HG03025 (cell line): ENCODE results near the gene PRR11.
A peak's percentile ranks its signal among the peaks of the same experiment; 100 is the strongest.
"Not testable (repeated sequence)": the region's sequence is repeated elsewhere in the genome, so short reads cannot be mapped to it uniquely, and the experiment has no call there.

Experiments
- ATAC-seq: cut with Tn5 transposase; IDR thresholded peaks from one replicate; pipeline ENCODE4 v1.9.1; 2021; ENCODE audit warnings: mild to moderate bottlenecking, moderate library complexity; ENCODE audit not compliant: unreplicated experiment, low FRiP score

The PRR11 gene

DNA sequence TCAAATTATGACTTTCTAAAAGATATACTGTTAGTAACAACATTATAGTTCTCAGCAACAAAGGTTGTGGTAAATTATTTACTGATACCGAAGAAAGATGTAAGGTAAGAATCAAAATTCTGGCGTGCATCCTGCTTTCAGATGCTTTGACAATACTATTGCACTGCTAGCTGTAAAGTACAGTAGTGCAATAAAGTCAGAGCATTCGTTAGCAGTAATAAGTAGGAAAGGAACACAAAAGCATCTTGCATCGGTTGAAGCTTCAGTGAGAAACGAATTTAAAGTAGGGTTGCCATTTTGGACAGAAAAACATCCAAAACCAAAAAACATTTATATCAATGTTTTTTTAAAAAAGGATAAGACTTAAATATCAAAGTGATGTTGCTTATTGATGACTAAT lies 4.5 kb upstream of the PRR11 start:
- ATAC-seq = no peak

DNA sequence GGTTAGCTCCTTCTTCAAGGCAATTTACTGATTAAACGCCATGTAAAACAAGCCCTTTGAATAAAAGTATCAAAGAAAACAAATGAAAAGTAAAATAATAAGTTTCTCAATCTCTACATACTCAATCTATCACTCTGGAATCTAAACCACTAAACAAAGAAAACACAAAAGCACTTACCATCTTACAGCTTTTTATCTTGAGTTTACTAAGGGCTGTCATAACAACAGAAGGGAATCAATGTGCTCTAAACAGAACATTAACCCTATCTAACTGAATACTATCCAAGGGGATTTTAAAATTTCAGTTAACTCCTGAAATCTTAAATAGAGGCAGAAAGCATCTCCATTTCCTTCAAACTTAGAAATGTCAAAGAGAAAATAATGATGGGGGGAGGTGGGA lies 4.0 kb upstream of the PRR11 start:
- ATAC-seq = no peak

DNA sequence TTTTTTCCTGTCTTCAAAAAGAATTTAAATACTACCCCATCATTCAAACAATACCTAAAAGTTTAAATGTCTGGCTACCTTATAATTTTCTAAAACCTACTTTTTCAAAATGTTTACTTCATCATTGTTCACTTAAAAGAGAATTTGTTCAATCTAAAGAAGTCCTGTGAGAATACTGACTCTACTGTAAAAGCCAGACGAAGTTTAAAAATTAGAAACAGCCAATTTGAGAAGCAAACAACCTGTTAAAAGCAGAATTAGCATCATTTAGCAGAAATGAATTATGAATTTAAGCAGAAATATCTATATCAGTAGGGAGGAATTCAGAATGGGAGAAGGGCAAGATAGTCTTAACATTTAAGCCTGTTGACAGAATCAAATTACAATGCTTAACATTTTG lies 2.6 kb upstream of the PRR11 start:
- no peak for ATAC-seq

DNA sequence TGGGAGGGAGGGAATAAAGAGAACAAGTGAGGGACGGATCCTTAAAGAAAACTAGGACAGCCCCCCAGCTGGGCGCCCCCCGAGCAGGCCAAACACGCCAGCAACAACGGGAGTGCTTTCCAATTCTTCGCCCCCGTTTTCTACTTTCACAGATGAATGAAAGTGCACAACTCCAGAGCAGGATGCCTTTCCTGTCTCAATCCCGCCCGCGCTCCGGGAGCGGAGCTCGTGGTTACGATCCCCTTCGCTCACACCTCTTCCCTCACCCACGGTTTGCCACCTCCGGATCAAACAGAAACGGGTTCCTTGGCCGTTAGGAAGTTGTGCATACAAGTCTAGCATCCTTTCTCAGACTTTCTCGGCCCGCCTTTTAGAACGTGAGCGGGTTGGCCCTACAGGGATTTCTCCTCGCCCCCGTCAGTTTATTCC lies 1.2 kb upstream of the PRR11 start:
- no peak for ATAC-seq

DNA sequence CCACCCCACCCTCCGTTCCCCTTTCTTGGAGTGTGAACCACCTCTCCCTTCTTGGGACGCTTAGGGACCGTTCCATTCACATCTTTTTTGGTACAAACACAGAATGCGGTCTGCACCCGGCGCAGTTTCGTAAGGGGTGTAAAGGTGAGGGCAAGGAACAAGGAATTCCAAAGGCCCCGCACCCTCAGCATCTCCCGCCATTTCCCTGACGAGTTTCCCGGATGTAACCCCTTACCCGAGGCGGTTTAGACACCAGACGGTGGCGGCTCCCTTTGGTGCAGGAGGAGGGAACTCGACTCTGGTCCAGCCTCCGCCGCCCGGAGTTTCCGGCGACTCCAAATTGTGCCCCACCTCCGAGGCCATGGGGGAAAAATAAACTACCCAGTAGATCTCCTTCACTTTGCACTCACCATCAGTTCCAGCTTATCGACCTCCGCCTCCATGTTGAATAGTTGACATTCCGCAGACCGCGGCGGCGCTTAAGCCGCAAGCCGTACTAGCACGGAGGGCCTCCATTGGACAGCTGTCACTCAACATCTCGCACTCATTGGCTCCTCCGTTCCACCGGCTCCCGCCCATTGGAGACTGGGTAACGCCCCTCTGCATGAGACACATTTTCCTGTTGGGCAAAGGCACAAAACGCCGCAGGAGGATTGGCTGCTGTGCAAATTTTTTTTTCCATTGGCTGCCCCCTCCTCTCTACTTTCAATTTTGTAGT lies 666 bp upstream of the PRR11 start, which contains the start of gene SKA2:
TSS of gene SKA2 (minus strand) at position 466 of the 718 bp plus-strand sequence. CDS start at position 443, 23 bp downstream.
- ATAC-seq = peak; percentile 83

DNA sequence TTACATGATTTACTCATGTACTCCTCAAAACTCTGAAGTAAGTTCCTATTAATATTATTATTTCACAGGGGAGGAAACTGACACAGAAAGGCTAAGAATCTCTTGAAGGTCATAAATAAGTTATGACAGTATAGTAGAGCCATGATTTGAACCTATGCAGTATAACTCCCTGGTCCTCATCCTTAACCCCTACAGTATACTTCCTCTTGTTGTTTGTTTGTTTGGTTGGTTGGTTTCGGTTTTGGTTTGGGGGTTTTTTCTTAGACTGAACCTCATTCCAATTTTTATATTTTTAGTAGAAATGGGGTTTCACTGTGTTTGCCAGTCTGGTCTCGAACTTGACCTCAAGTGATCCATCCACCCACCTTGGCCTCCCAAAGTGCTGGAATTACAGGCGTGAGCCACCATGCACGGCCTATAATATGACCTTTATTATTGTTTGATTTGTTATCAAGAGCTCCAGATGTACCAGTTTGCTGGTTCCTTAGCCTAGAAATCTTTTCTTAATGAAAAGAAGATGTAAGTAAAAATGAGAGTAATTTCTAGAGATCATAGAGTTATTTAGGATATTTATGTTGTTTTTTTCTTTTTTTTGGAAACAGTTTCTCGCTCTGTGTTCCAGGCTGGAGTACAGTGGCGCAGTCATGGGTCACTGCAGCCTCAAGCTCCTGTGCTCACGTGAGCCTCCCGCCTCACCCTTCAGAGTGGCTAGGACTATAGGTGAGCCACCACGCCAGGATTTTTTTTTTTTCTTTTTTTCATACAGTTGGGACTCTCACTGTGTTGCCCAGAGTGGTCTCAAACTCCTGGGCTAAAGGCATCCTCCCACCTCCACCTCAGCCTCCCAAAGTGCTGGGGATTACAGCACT lies 4.8 kb downstream of the PRR11 start:
- no peak for ATAC-seq

DNA sequence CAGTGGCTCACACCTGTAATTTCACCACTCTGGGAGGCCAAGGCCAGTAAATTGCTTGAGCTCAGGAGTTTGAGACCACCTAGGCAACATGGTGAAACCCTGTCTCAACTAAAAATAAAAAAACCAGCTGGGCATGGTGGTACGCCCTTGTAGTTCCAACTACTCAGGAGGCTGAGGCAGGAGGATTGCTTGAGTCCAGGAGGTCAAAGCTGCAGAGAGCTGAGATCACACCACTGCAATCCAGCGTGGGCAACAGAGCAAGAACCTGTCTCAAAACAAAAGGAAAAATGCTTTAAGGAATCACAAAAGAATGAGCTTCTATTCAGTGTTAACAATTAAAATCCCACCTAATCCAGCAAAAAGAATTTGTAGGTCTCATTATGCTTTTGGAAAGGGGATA lies 5.9 kb downstream of the PRR11 start:
- ATAC-seq = no peak

DNA sequence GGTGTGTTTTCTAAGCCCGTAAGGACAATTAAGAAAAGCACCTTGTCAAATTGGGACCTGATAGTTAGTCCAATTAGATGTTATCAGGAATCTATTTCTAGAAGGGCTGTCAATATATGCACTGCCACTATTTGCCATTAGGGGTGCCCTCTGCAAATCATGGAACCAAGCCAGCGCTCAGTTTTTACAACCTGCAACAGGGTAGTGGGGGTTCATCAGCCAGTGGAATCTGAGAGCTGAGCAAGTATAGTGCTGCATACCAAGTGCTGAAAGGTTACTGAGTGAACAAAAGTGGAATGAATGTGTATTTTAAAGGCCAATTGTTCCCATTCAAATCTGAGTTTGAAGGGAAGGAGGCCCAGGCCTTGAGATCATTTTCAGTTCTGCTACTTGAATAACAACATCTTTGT lies 10.4 kb downstream of the PRR11 start:
- no peak for ATAC-seq

DNA sequence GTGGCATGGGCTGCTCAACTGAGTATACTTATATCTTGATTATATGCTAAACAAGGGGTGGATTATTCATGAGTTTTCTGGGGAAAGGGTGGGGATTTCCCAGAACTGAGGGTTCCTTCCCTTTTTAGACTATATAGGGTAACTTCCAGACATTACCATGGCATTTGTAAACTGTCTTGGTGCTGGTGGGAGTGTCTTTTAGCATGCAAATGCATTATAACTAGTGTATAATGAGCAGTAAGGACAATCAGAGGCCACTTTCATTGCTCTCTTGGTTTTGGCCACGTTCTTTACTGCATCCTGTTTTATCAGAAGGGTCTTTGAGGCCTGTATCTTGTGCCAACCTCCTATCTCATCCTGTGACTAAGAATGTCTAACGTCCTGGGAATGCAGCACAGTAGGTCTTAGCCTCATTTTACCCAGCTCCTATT lies 12.0 kb downstream of the PRR11 start:
- no peak for ATAC-seq

DNA sequence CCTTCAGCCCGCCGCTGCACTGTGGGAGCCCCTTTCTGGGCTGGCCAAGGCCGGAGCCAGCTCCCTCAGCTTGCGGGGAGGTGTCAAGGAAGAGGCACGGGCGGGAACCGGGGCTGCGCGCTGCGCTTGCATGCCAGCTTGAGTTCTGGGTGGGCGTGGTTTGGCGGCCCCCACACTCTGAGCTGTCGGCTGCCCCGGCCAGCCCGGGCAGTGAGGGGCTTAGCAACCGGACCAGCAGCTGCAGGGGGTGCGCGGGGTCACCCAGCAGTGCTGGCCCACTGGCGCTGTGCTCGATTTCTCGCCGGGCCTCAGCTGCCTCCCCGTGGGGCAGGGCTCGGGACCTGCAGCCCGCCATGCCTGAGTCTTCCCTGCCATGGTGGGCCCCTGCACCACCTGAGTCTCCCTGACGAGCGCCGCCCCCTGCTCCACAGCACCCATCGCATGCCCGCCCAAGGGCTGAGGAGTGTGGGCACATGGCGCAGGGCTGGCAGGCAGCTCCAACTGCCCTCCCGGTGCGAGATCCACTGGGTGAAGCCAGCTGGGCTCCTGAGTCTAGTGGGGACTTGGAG lies 17.0 kb downstream of the PRR11 start:
- ATAC-seq = no peak

DNA sequence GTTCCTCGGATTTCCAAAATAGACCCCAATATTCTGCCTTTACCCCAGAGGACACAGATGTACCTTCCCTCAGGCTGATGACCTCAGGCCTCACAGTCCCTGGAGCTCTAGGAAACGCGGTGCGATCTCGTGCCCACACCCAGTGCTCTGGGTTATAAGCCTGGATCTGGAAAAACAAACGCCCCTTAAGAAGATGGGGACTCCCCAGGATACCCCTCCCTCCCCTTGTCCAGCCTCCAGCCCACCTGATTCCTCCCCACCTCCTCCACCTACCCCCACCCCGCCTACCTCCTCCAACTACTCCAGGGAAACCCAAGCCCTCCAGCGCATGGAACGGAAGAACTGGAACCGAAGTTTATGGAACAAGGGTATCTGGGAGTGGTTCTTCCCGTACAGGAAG lies 19.1 kb downstream of the PRR11 start:
- ATAC-seq = no peak

DNA sequence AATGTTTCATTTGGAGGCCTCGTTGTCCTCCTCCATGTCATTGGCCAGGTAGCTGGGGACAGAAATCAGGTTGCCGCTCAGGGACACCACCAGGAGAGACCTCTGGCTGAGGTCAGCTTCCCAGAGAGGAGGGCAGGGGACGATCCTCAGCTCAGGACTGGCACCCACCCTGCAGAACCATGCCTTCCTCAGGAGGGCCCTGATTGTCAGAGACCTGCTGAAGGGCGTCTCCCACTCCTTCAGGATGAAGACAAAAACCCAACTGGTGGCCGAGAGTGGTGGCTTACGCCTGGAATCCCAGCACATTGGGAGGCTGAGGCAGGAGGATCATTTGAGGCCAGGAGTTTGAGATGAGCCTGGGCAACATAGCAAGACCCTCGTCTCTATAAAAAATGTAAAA lies 19.5 kb downstream of the PRR11 start:
- no peak for ATAC-seq

DNA sequence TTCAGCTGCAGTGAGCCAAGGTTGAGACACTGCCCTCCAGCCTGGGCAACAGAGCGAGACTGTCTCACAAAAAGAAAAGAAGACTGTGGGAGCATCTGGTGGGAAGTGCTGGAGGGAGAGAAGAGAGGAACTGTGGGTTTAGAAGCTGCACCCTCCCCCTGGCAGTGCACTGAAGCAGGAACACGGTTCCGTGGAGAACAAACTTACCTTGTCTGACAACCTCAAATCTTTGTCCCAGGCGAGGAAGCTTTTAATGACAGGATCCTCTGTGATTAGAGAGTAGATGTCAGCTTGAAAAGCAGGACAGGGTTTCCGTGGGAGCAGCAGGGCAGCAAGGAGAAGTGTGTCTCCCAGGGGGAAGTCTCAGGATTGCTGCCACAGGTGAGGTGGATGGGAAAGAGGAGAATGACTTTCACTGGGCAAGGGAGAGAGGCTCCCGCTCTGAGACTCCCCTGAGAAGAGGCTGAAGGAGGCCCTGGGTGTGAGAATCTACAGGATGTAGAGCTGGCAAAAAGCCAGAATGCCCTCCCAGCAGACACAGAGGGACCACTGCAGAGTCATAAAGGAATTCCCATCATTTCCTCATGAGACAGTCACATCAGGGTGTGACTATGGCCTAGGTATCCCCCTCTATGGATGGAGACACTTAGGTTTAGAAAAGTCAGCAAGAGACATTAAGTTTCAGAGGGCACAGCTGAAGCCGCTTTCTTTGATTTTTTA lies 22.9 kb downstream of the PRR11 start:
- no peak for ATAC-seq

DNA sequence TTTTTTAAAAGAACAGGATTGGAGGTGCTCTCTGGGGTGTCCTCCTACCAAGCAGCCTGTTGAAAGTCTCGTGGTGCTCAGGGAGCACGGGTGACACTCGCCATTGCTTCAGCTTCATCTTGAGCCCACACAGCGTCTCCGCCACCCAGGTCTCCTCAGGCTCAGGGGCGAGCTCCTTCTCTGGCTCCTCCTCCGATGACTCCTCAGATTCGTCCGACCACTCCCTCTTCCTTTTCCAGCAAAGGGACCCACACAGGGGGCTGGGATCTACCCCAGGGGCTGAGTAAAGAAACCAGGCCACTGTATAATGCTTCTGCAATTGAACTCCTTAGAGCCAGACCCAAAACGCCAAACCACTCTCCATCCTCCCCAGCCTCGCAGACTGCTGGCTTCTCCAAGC lies 24.1 kb downstream of the PRR11 start:
- not testable (repeated sequence) for ATAC-seq

DNA sequence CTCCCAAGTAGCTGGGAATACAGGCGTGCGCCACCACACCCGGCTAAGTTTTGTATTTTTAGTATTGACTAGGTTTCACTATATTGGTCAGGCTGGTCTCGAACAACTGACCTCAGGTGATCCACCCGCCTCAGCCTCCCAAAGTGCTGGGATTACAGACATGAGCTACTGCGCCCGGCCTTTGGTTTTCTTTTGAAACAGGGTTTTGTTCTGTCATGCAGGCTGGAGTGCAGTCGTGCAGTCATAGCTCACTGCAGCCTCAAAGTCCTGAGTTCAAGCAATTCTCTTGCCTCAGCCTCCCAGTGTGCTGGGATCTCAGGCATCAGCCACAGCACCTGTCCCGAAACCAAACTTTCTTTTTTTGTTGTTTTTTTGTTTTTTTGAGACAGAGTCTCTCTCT lies 25.1 kb downstream of the PRR11 start:
- ATAC-seq = no peak

DNA sequence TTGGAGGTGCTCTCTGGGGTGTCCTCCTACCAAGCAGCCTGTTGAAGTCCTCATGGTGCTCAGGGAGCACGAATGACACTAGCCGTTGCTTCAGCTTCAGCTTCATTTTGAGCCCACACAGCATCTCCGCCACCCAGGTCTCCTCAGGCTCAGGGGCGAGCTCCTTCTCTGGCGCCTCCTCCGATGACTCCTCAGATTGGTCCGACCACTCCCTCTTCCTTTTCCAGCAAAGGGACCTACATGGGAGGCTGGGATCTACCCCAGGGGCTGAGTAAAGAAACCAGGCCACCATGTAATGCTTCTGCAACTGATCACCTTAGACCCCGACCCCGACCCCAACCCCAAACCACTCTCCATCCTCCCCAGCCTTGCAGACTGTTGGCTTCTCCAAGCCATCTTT lies 25.9 kb downstream of the PRR11 start:
- ATAC-seq = no peak

DNA sequence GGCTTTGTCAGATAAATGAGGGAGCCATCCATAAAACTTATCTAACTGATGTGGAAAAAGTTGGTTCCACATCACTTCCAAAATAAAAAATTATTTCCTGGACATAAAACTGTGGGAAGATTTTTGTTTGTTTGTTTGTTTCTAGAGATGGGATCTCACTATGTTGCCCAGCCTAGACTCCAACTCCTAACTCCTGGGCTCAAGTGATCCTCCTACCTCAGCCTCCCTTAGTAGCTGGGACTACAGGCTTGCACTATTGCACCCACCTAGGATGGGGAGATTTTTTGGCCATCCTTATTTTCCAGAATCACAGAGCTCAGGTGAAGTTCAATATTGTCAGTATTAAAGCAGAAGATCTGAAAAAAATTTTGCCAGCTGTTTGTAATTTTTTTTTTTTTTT lies 30.5 kb downstream of the PRR11 start:
- ATAC-seq = no peak

DNA sequence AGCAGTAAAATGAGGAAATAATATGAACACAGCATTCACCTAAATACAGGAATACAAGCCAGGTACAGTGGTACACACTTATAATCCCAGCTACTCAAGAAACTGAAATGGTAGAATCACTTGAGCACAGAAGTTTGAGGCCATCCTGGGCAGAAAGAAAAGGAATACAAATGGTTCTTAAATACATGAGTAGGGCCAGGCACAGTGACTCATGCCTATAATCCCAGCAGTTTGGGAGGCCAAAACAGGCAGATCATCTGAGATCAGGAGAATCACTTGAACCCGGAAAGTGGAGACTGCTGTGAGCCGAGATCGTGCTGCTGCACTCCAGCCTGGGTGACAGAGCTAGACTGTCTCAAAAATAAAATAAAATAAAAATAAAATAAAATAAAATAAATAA lies 31.3 kb downstream of the PRR11 start:
- ATAC-seq = no peak

DNA sequence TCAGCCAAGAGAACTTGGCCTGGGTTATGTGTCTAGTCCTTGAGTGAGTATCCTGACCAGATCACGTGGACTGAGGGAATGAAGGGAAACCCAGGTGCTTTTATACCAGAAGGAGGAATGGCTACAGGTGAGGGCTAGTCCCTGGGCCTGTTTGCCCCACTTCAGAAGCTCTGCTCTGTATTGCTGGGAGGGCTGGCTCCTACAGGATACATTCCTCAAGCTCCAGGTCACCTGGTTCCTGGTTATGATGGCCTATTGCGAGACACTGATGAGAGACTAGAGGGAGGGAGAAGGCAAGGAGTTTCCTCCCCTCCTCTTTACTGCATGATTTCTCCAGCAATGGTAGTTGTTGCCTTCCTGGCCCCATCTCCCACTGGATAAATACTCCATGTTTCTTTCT lies 35.3 kb downstream of the PRR11 start:
- no peak for ATAC-seq

DNA sequence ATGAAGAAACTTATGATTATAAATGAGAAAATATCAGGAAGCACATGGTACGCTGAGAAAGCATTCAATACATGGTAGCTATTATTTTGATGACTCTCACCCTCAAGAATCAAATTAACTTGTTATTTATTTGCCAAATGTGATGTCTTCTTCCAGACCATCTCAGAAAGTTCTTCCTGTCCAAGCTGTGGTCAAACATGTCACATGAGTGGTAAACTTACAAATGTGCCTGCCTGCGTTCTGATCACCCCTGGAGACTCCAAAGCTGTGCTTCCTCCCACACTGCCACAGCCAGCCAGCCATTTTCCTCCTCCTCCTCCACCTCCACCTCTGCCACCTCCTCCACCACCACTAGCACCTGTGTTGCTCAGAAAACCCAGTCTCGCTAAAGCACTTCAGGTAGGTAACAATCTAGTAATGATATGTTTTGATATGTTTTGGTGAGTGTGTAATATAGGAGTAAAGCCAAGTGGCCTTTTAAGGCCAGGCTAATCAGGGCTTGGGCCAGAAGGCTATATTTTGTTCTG lies 37.9 kb downstream of the PRR11 start:
- no peak for ATAC-seq

DNA sequence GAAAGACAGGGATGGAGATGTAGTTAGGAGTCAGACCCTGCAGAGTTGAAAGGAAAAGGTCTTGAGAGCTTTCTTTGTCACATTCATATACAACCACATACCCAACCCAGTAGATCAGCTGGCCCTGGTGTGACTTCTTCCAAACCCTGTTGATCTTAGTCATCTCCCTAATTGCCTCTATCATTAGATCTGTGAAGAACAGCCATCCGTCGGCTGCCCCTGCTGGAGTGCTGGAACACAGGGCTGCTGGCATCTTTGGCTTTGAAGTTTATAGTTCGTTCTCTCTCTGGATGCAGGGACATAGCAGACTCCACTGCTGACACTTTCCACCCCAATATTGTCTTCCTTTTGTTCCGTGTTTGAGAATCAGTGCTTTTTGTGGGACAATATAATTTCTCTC lies 43.9 kb downstream of the PRR11 start:
- ATAC-seq = no peak
